Mononuclear cell (primary cell): Measurements from ENCODE around the gene TRO. TPM values are rescaled to one million over a fixed set of nuclear protein-coding genes. Genes with fewer than 3 reads are reported as not detected.

Source experiments
- H3K27me3 ChIP-seq: 2 replicates; pipeline ENCODE4 v1.6.0; 2011; ENCODE audit warnings: low read length, control low read depth; ENCODE audit not compliant: insufficient read depth
- H3K4me1 ChIP-seq: 2 replicates; pipeline ENCODE4 v1.5.1; 2011; ENCODE audit warnings: mild to moderate bottlenecking, low read length, control low read depth; ENCODE audit not compliant: insufficient read depth
- H3K4me3 ChIP-seq: 2 replicates; pipeline ENCODE4 v1.5.1; 2011; ENCODE audit warnings: mild to moderate bottlenecking, low read length, moderate library complexity
- H3K9me3 ChIP-seq: 2 replicates; pipeline ENCODE4 v1.5.1; 2011; ENCODE audit warnings: low read depth, mild to moderate bottlenecking, control low read depth, low read length
- total RNA-seq: library from RNA; depleted of rRNA; stranded (reverse); fragments of >200 nt; gene quantifications from one replicate; pipeline ENCODE4 v1.2.3, GENCODE V29; 2012

The TRO gene
- total RNA-seq, 1 donor: 0.73 TPM

DNA sequence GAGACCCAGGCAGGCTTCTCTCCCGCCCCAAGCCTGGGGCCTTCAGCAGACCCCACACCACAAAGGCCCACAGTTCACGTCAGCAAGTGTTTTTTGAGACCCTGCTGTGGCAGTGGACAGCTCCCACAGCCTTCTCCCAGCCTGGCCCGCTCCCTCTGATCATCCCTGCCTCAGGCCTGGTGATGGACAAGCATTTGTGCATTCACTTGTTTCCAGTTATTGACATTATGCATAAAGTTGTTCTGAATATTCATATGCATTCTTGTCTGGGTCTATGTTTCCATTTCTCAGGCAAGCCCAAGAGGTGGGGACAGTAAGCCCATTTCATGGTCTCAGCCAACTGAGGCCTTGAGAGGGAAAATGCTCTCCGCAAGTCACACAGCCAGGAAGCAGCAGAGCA is 14.7 kb downstream of the TRO start:
- Histone ChIP-seq H3K4me1 (no peaks in the 10 kb centered on the region), H3K4me3 (no peak overlapping the region), H3K9me3 (no peaks in the 10 kb centered on the region), H3K27me3 (no peaks in the 10 kb centered on the region)

- no peaks in the 10 kb centered on the region for H3K4me1 ChIP-seq
- H3K4me3 ChIP-seq: no peak overlapping the region
- H3K9me3 ChIP-seq: no peaks in the 10 kb centered on the region
- no peaks in the 10 kb centered on the region for H3K27me3 ChIP-seq
Observed at GRCh38 chrX:54937416-54937815, 16.8 kb downstream of the TRO start.

- H3K4me3 ChIP-seq: no peak overlapping the region
- no peaks in the 10 kb centered on the region for H3K9me3 ChIP-seq
- H3K27me3 ChIP-seq: no peaks in the 10 kb centered on the region
- H3K4me1 ChIP-seq: no peaks in the 10 kb centered on the region
Observed at GRCh38 chrX:54944816-54945215, 24.2 kb downstream of the TRO start.

GRCh38 chrX:54945224-54945623 is 24.6 kb downstream of the TRO start:
- Histone ChIP-seq H3K27me3 (no peaks in the 10 kb centered on the region), H3K9me3 (no peaks in the 10 kb centered on the region), H3K4me3 (no peak overlapping the region), H3K4me1 (no peaks in the 10 kb centered on the region)

DNA sequence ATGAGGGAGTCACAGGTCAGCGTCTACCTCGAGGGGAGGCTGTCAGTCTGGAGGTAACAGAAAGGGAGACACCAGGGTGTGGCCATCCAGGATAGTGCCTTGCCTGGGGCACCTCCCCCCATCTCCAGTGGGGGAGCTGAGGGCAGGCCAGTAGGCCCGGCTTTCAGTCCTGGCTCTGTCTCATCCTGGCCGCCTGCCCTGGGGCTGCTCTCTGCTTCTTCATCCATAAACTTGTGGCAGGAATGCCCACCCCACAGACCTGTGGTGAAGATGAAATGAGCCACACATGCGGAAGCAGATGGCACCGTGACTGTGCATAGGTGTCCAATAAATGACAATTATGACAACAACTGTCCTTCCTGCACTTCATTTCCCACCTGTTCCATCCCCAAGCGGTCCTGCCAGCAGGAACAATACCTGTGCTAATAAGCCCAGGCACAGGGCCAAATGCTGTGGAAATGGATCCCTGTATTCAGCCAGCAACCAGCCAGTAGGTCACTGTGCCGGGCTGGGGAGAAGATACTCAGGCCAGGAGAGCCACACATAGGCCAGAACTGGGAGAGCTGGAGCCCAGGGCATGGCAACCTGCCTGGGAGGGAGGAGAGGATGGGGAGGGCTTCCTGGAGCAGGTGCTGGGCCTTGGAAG is 30.2 kb downstream of the TRO start:
- Histone ChIP-seq H3K9me3 (no peaks in the 10 kb centered on the region), H3K27me3 (no peaks in the 10 kb centered on the region), H3K4me1 (no peaks in the 10 kb centered on the region), H3K4me3 (no peak overlapping the region)

- H3K4me3 ChIP-seq: no peak overlapping the region
Observed at GRCh38 chrX:54961750-54962149, 41.1 kb downstream of the TRO start.

DNA sequence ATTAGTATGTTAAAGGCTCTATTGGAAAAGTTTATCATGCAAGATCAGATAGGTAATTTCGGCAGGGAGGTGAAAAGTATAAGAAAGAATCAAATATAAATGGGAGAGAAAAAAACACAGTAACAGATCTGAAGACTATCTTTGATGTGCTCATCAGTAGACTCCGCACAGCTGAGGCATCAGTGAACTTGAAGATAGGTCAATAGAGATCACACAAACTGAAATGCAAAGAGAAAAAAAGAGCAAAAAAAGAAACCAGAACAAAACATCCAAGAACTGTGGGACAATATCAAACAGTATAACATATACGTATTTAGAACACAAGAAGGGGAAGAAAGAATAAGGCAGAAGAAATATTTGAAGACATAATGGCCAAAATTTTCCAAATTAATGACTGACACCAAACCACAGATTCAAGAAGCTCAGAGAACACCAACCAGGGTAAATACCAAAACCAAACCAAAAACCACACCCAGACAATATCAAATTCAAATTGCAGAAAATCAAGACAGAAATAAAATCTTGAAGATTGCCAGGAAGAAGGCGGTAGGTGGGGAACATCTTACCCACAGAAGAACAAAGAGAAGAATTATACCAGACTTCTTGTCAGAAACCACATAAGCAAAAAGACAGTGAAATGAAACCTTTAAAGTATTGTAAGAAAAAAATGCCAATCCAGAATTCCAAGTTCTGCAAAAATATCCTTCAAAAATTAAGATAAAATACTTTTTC is 44.3 kb downstream of the TRO start:
- Histone ChIP-seq H3K4me1 (no peaks in the 10 kb centered on the region), H3K27me3 (no peaks in the 10 kb centered on the region), H3K9me3 (no peaks in the 10 kb centered on the region), H3K4me3 (no peak overlapping the region)

More at GRCh38 chrX:54961750-54962149, 41.1 kb downstream of the TRO start:
- Histone ChIP-seq H3K4me1 (no peaks in the 10 kb centered on the region), H3K9me3 (no peaks in the 10 kb centered on the region), H3K27me3 (no peaks in the 10 kb centered on the region)

- Histone ChIP-seq H3K4me3 (no peak overlapping the region), H3K9me3 (no peaks in the 10 kb centered on the region), H3K4me1 (no peaks in the 10 kb centered on the region), H3K27me3 (no peaks in the 10 kb centered on the region)
Observed at GRCh38 chrX:54977387-54977786, 56.8 kb downstream of the TRO start.

GRCh38 chrX:54978448-54978847 is 57.8 kb downstream of the TRO start:
- H3K4me3 ChIP-seq: no peak overlapping the region
- no peaks in the 10 kb centered on the region for H3K27me3 ChIP-seq
- H3K9me3 ChIP-seq: no peaks in the 10 kb centered on the region
- H3K4me1 ChIP-seq: no peaks in the 10 kb centered on the region

DNA sequence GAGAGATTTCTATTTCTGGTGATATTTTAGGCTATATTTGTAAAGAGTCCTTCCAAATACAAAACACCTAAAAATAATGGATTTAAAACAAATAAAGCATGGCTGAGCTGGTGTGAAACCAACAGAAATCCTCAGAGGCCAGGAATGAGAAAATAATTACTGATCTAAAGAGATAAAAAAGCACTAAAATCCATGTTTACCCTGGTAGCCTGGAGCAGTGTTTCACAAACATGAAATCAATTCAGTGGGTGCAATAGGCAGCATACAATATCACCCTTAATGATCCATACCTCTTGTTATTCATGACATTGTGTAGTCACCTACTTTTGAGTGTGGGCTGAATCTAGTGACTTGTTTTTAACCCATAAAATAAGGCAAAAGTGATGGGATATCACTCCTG is 58.8 kb downstream of the TRO start:
- Histone ChIP-seq H3K9me3 (no peaks in the 10 kb centered on the region), H3K4me3 (no peak overlapping the region), H3K27me3 (no peaks in the 10 kb centered on the region), H3K4me1 (no peaks in the 10 kb centered on the region)

- no peaks in the 10 kb centered on the region for H3K9me3 ChIP-seq
- H3K4me1 ChIP-seq: no peaks in the 10 kb centered on the region
Observed at GRCh38 chrX:54980334-54980733, 59.7 kb downstream of the TRO start.

More at GRCh38 chrX:54980334-54980733, 59.7 kb downstream of the TRO start:
- Histone ChIP-seq H3K4me3 (no peak overlapping the region), H3K27me3 (no peaks in the 10 kb centered on the region)

Other genes with a start within 250 kb of the TRO start
- gene ITIH6, start 122.6 kb upstream of the TRO start, total RNA-seq: not detected
- 31.1 TPM for gene MAGED2, start 113.1 kb upstream of the TRO start, total RNA-seq
- 0.42 TPM for gene PFKFB1, start 73.4 kb downstream of the TRO start, total RNA-seq
- gene APEX2, start 79.5 kb downstream of the TRO start, total RNA-seq: 4.4 TPM
- 2.4 TPM for gene ALAS2, start 110.2 kb downstream of the TRO start, total RNA-seq
- not detected for gene PAGE2B, start 154.2 kb downstream of the TRO start, total RNA-seq
- gene PAGE2, start 168.2 kb downstream of the TRO start, total RNA-seq: not detected